A549 (cell line): ENCODE results near the gene ZNF574. TPM values are rescaled to one million over a fixed set of nuclear protein-coding genes. Genes with fewer than 3 reads are reported as not detected.

Experiments
- ATAC-seq, 2 experiments: fragments of 200-7000 bp in 1 of 2; fragments of >200 bp in 1 of 2; cut with Nextera tagmentation in 1 of 2; cut with Tn5 transposase in 1 of 2; 3 replicates each; pipeline versions ENCODE4 v1.8.0 to v1.9.1; 2018 to 2020; ENCODE audit warnings: mild to moderate bottlenecking in 1 of 2, moderate library complexity in 1 of 2
- CTCF ChIA-PET: fragments of 300-600 bp; sonication (Branson Sonifier 250); formaldehyde crosslinking; extraction: SDS; loops from one replicate; lab custom pipeline; 2021; ENCODE audit warnings: antibody characterized with exemption, inconsistent platforms; lab: Yijun Ruan, JAX
- POLR2A ChIA-PET: fragments of 350-600 bp; formaldehyde crosslinking; extraction: SDS; loops from one replicate; lab custom pipeline; 2021; ENCODE audit warnings: antibody characterized with exemption, inconsistent platforms; lab: Yijun Ruan, JAX
- DNase-seq, 2 experiments: peaks; one replicate each; pipeline versions ENCODE4 v3.0.0 to v3.0.0-alpha.2; 2011 to 2016; ENCODE audit warnings: low read depth in 1 of 2, low spot score in 1 of 2
- FAIRE-seq: peaks from 2 replicates; lab custom pipeline; 2011; peaks lifted over from hg19 to GRCh38; lab: Jason Lieb, UNC
- H3K27ac ChIP-seq, 2 experiments: fragments of >200 bp; sonication (Bioruptor Twin); formaldehyde crosslinking; 3 replicates each; pipeline ENCODE4 v1.5.1; 2016 to 2017
- H3K4me1 ChIP-seq: fragments of >200 bp; sonication (Bioruptor Twin); formaldehyde crosslinking; 3 replicates; pipeline ENCODE4 v1.6.1; 2016
- H3K4me2 ChIP-seq: fragments of >200 bp; sonication (Bioruptor Twin); formaldehyde crosslinking; 3 replicates; pipeline ENCODE4 v1.6.1; 2016
- H3K4me3 ChIP-seq: fragments of >200 bp; sonication (Bioruptor Twin); formaldehyde crosslinking; 3 replicates; pipeline ENCODE4 v1.5.1; 2016
- H3K9me3 ChIP-seq: fragments of >200 bp; sonication (Bioruptor Twin); formaldehyde crosslinking; 3 replicates; pipeline ENCODE4 v1.6.1; 2016
- CHD2 ChIP-seq: fragments of 150-350 bp; IDR thresholded peaks from 2 replicates; pipeline ENCODE4 v1.6.1; 2014; ENCODE audit warnings: low read length; ENCODE audit not compliant: partially characterized antibody
- CHD4 ChIP-seq: fragments of 200-600 bp; sonication (generic); IDR thresholded peaks from 2 replicates; pipeline ENCODE4 v1.6.1; 2016; ENCODE audit warnings: antibody characterized with exemption, mild to moderate bottlenecking, borderline replicate concordance
- EP300 ChIP-seq, 2 experiments: fragments of >200 bp; sonication (Bioruptor Twin); formaldehyde crosslinking; IDR thresholded peaks; 2 replicates in 1 of 2; 3 replicates in 1 of 2; pipeline ENCODE4 v1.6.1; 2016 to 2017
- FOSL2 ChIP-seq, 2 experiments: fragments of 450-650 bp in 1 of 2; fragments of >200 bp in 1 of 2; sonication (Bioruptor Twin) in 1 of 2; formaldehyde crosslinking; IDR thresholded peaks; 2 replicates each; pipeline versions ENCODE4 v1.5.0 to v1.6.1; 2016 to 2020; ENCODE audit warnings: mild to moderate bottlenecking in 1 of 2, moderate library complexity in 1 of 2
- HDAC2 ChIP-seq: fragments of 200-600 bp; sonication (generic); IDR thresholded peaks from 2 replicates; pipeline ENCODE4 v1.6.1; 2016
- HEYL ChIP-seq: fragments of 250-450 bp; sonication (Bioruptor Pico); IDR thresholded peaks from 2 replicates; pipeline ENCODE4 v1.8.0; 2021; ENCODE audit warnings: mild to moderate bottlenecking, moderate library complexity
- JUN ChIP-seq, 2 experiments: fragments of >200 bp; sonication (Bioruptor Twin); formaldehyde crosslinking; IDR thresholded peaks; 2 replicates in 1 of 2; 3 replicates in 1 of 2; pipeline ENCODE4 v1.6.1; 2016 to 2017
- KDM5A ChIP-seq: fragments of 200-600 bp; sonication (generic); IDR thresholded peaks from 2 replicates; pipeline ENCODE4 v1.6.1; 2016; ENCODE audit warnings: antibody characterized with exemption, mild to moderate bottlenecking
- MAZ ChIP-seq: fragments of 150-350 bp; IDR thresholded peaks from 2 replicates; pipeline ENCODE4 v1.6.1; 2014; ENCODE audit warnings: antibody characterized with exemption, low read depth, low read length, borderline replicate concordance
- NFE2L2 ChIP-seq: fragments of 150-350 bp; conservative IDR thresholded peaks from 2 replicates; pipeline ENCODE4 v1.6.1; 2014; ENCODE audit warnings: low read length
- NPAS2 ChIP-seq: fragments of 250-450 bp; sonication (Bioruptor Pico); IDR thresholded peaks from 2 replicates; pipeline ENCODE4 v1.8.0; 2022; ENCODE audit warnings: mild to moderate bottlenecking, moderate library complexity, borderline replicate concordance
- POLR2A ChIP-seq: IDR thresholded peaks from 2 replicates; pipeline ENCODE4 v1.6.1; 2012; ENCODE audit warnings: mild to moderate bottlenecking, low read length
- POLR2AphosphoS2 ChIP-seq: conservative IDR thresholded peaks from 2 replicates; pipeline ENCODE4 v1.6.1; 2012; ENCODE audit warnings: low read length, improper control_type of control experiment, inconsistent platforms
- RAD21 ChIP-seq, 2 experiments: fragments of >200 bp in 1 of 2; sonication (Bioruptor Twin) in 1 of 2; formaldehyde crosslinking in 1 of 2; IDR thresholded peaks in 1 of 2; conservative IDR thresholded peaks in 1 of 2; 2 replicates in 1 of 2; 3 replicates in 1 of 2; pipeline ENCODE4 v1.6.1; 2012 to 2018; ENCODE audit warnings: inconsistent platforms in 1 of 2
- RCOR1 ChIP-seq: fragments of 150-350 bp; IDR thresholded peaks from 2 replicates; pipeline ENCODE4 v1.6.1; 2014; ENCODE audit warnings: antibody characterized with exemption, low read length, low read depth
- REST ChIP-seq: fragments of 200-600 bp; sonication (generic); IDR thresholded peaks from 2 replicates; pipeline ENCODE4 v1.6.1; 2016; ENCODE audit warnings: antibody characterized with exemption, mild to moderate bottlenecking, moderate library complexity
- RNF2 ChIP-seq: fragments of 200-600 bp; sonication (generic); IDR thresholded peaks from 2 replicates; pipeline ENCODE4 v1.6.1; 2016; ENCODE audit warnings: low read depth, mild to moderate bottlenecking, antibody characterized with exemption, moderate library complexity, borderline replicate concordance
- SMC3 ChIP-seq: fragments of >200 bp; sonication (Bioruptor Twin); formaldehyde crosslinking; IDR thresholded peaks from 3 replicates; pipeline ENCODE4 v1.6.1; 2018; ENCODE audit warnings: inconsistent platforms
- WGBS: methylation state at CpG from one replicate; pipeline ENCODE4 v1.1.6; 2017; ENCODE audit errors: missing lambda C conversion rate; 5-methylcytosine and 5-hydroxymethylcytosine counted together
- polyA plus RNA-seq, 4 experiments: library from polyadenylated mRNA; depleted of rRNA in 3 of 4; stranded (reverse); fragments of >200 nt; fragmentation: RNase III in 1 of 4; extraction: RNeasy Plus Mini Kit Qiagen cat#74134 plus additional on column Dnase treatment in 1 of 4; gene quantifications; 2 replicates in 3 of 4; 3 replicates in 1 of 4; pipeline ENCODE4 v1.2.3, GENCODE V29; 2011 to 2017
- TF ChIP-seq, protein P1 (sequence below): fragments of >200 bp; sonication (Bioruptor Twin); formaldehyde crosslinking; IDR thresholded peaks from 3 replicates; pipeline ENCODE4 v1.5.1; 2016
- TF ChIP-seq, protein P2 (sequence below): fragments of >200 bp; sonication (Bioruptor Twin); formaldehyde crosslinking; IDR thresholded peaks from 2 replicates; pipeline ENCODE4 v1.6.1; 2016
- TF ChIP-seq, protein P3 (sequence below): IDR thresholded peaks from 2 replicates; pipeline ENCODE4 v1.6.1; 2012; ENCODE audit warnings: low read depth, borderline replicate concordance

The ZNF574 gene
- polyA plus RNA-seq, 2 of the 4 experiments (the other 2 are of a cell fraction), result 11.3 to 21.8 TPM

DNA sequence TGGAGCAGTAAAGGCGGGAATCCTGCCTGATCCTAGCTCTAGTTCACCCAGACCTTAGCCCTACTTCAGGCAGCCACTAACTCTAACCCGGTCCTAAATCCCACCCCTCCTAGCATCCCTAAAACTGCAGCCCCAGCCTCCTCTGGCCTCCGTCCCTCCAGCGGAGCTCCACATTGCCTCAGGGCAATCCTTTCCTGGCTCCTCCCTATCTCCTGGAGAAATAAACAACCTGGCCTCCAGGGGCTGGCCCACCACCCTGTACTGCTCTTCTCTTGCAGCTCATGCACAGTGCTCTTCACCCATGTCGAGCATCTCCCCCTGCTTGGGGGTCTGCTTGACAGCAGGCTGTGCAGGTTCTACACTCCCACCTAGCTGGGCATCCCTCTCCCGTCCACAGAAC lies 49.6 kb downstream of the ZNF574 start:
- H3K4me1 ChIP-seq, result peaks cover 14% of the 10 kb centered on the region
- no peak overlapping the region for H3K4me2 ChIP-seq
- peaks cover 5% of the 10 kb centered on the region; the same call in 2 of the 3 replicates for H3K9me3 ChIP-seq
- WGBS, result 55% methylated on average over 6 of the region's 6 CpGs
- TF ChIP-seq, protein P1, sequence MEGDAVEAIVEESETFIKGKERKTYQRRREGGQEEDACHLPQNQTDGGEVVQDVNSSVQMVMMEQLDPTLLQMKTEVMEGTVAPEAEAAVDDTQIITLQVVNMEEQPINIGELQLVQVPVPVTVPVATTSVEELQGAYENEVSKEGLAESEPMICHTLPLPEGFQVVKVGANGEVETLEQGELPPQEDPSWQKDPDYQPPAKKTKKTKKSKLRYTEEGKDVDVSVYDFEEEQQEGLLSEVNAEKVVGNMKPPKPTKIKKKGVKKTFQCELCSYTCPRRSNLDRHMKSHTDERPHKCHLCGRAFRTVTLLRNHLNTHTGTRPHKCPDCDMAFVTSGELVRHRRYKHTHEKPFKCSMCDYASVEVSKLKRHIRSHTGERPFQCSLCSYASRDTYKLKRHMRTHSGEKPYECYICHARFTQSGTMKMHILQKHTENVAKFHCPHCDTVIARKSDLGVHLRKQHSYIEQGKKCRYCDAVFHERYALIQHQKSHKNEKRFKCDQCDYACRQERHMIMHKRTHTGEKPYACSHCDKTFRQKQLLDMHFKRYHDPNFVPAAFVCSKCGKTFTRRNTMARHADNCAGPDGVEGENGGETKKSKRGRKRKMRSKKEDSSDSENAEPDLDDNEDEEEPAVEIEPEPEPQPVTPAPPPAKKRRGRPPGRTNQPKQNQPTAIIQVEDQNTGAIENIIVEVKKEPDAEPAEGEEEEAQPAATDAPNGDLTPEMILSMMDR, result no peak
- no peak for TF ChIP-seq RAD21 (conservative IDR thresholded peaks at IDR 0.05 in 1 of 2, IDR thresholded peaks at IDR 0.05 in 1 of 2)
- TF ChIP-seq, protein P2, sequence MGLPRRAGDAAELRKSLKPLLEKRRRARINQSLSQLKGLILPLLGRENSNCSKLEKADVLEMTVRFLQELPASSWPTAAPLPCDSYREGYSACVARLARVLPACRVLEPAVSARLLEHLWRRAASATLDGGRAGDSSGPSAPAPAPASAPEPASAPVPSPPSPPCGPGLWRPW, result no peak
- TF ChIP-seq SMC3, result no peak
- no peak for TF ChIP-seq NPAS2 (CRISPR knock-in tag)
- TF ChIP-seq KDM5A, result no peak
- no peak for TF ChIP-seq JUN (IDR thresholded peaks at IDR 0.05)
- TF ChIP-seq, protein P3, sequence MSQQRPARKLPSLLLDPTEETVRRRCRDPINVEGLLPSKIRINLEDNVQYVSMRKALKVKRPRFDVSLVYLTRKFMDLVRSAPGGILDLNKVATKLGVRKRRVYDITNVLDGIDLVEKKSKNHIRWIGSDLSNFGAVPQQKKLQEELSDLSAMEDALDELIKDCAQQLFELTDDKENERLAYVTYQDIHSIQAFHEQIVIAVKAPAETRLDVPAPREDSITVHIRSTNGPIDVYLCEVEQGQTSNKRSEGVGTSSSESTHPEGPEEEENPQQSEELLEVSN, result no peak
- no peak for TF ChIP-seq FOSL2 (IDR thresholded peaks at IDR 0.05)
- no peak for TF ChIP-seq FOSL2 (CRISPR knock-in tag; IDR thresholded peaks at IDR 0.05)
- no peak for TF ChIP-seq EP300 (IDR thresholded peaks at IDR 0.05)
- TF ChIP-seq CHD2, result no peak
- TF ChIP-seq RCOR1, result no peak
- TF ChIP-seq HEYL (CRISPR knock-in tag), result no peak
- TF ChIP-seq POLR2AphosphoS2, result no peak
- H3K27ac ChIP-seq, result no peak overlapping the region
- H3K4me3 ChIP-seq, result no peak overlapping the region
- ChIA-PET POLR2A (no interaction called here), CTCF (interaction anchor here (1.0 to 32.8 kb wide), 16 partner anchors 13 to 308 kb away, joined by 3 to 678 read pairs (median 6); partner anchors contain the start of genes DEDD2 and POU2F2)
- DNase-seq (no peak), FAIRE-seq (no peak), ATAC-seq (peak in 1 of 2 experiments; percentile 15; a peak in 2 of 6 replicates)

DNA sequence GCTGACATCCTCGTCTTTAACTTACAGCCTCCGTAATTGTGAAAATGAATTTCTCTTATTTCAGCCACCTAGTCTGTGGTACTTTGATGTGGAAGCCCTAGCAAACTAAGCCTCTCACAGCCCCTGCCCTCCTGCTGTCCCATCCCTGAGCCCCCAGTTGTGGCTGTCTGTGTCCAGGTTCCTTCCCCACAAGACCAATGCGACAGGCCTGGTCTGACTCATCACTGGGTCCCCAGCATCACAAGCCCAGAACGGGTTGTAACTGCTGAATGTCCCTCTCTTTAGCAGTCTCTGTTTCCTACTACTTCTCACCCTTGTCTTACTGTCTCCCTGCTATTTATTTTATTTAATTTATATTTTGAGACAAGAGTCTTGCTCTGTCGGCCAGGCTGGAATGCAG lies 50.6 kb downstream of the ZNF574 start:
- Histone ChIP-seq H3K9me3 (peaks cover 5% of the 10 kb centered on the region; the same call in 2 of the 3 replicates), H3K27ac (no peak overlapping the region), H3K4me2 (no peak overlapping the region), H3K4me1 (peaks cover 9% of the 10 kb centered on the region), H3K4me3 (no peak overlapping the region)
- whole genome bisulfite sequencing, result 67% methylated on average over 5 of the region's 5 CpGs
- DNase-seq, result no peak
- ChIA-PET POLR2A (no interaction called here), CTCF (interaction anchor here (0.9 to 32.8 kb wide), 9 partner anchors 14 to 201 kb away, joined by 3 to 678 read pairs (median 6); partner anchors contain the start of gene POU2F2)
- ATAC-seq, result no peak
- FAIRE-seq, result peak; percentile 61
- TF ChIP-seq POLR2A (no peak), REST (no peak), SMC3 (no peak), NFE2L2 (no peak), HDAC2 (no peak), CHD4 (no peak), RNF2 (no peak), MAZ (no peak), RCOR1 (no peak)
